GM18868 (cell line): ENCODE results near the gene ZNF391.
A peak's percentile ranks its signal among the peaks of the same experiment; 100 is the strongest.
"Not testable (repeated sequence)": the region's sequence is repeated elsewhere in the genome, so short reads cannot be mapped to it uniquely, and the experiment has no call there.

Experiments
- ATAC-seq: cut with Tn5 transposase; IDR thresholded peaks from one replicate; pipeline ENCODE4 v1.9.1; 2021; ENCODE audit warnings: mild to moderate bottlenecking, moderate library complexity; ENCODE audit not compliant: unreplicated experiment

ZNF391 gene

GRCh38 chr6:27388293-27389197, at the start of gene ZNF391:
TSS of gene ZNF391 (plus strand) at chr6:27388759. CDS start at chr6:27400371, 11,612 bp downstream.
- peak; percentile 88 for ATAC-seq

GRCh38 chr6:27352850-27353249, 35.7 kb upstream of the ZNF391 start:
- ATAC-seq = no peak

GRCh38 chr6:27358786-27359185, 29.8 kb upstream of the ZNF391 start:
- no peak for ATAC-seq

GRCh38 chr6:27359231-27359630, 29.3 kb upstream of the ZNF391 start:
- ATAC-seq = no peak

- no peak for ATAC-seq
Measured at GRCh38 chr6:27368202-27368601, 20.4 kb upstream of the ZNF391 start.

GRCh38 chr6:27370391-27370790, 18.2 kb upstream of the ZNF391 start:
- ATAC-seq = no peak

GRCh38 chr6:27374824-27375612, 13.5 kb upstream of the ZNF391 start:
- ATAC-seq = peak; percentile 99

GRCh38 chr6:27375613-27376079, 12.9 kb upstream of the ZNF391 start:
- no peak for ATAC-seq

GRCh38 chr6:27378406-27378805, 10.2 kb upstream of the ZNF391 start:
- not testable (repeated sequence) for ATAC-seq

- not testable (repeated sequence) for ATAC-seq
Measured at GRCh38 chr6:27381001-27381400, 7.6 kb upstream of the ZNF391 start.

- no peak for ATAC-seq
Measured at GRCh38 chr6:27383011-27383410, 5.5 kb upstream of the ZNF391 start.

- no peak for ATAC-seq
Measured at GRCh38 chr6:27383481-27383880, 5.1 kb upstream of the ZNF391 start.

GRCh38 chr6:27392623-27393022, 4.1 kb downstream of the ZNF391 start:
- ATAC-seq = no peak

GRCh38 chr6:27394073-27394472, 5.5 kb downstream of the ZNF391 start:
- no peak for ATAC-seq

- ATAC-seq = no peak
Measured at GRCh38 chr6:27400877-27401642, 12.5 kb downstream of the ZNF391 start.

GRCh38 chr6:27406085-27406484, 17.5 kb downstream of the ZNF391 start:
- ATAC-seq = no peak

GRCh38 chr6:27407153-27407814, 18.7 kb downstream of the ZNF391 start:
- ATAC-seq = no peak

- no peak for ATAC-seq
Measured at GRCh38 chr6:27414300-27414699, 25.7 kb downstream of the ZNF391 start.

GRCh38 chr6:27414996-27415395, 26.4 kb downstream of the ZNF391 start:
- ATAC-seq = no peak

GRCh38 chr6:27415898-27416297, 27.3 kb downstream of the ZNF391 start:
- ATAC-seq = no peak
